Effector CD4-positive, alpha-beta T cell (primary cell): ENCODE data around the gene STAT5A.
"Not testable (repeated sequence)": the region's sequence is repeated elsewhere in the genome, so short reads cannot be mapped to it uniquely, and the experiment has no call there.

ENCODE experiments used
- DNase-seq: peaks from one replicate; pipeline ENCODE4 v3.0.0-alpha.2; 2020
- total RNA-seq: gene quantifications from one replicate; lab custom pipeline; 2026; lab: John Stamatoyannopoulos, UW

Gene STAT5A
- 219 reads per million, percentile 93 among the genes with 10 or more reads in this experiment for total RNA-seq

- DNase-seq = peak; percentile 74
Measured at GRCh38 chr17:42287977-42288802, at the start of gene STAT5A. Gene STAT5A (plus strand): TSS chr17:42288498. CDS start chr17:42289412, 914 bp downstream.

- not testable (repeated sequence) for DNase-seq
Measured at GRCh38 chr17:42239576-42239975, 48.7 kb upstream of the STAT5A start.

GRCh38 chr17:42240201-42240600 lies 48.1 kb upstream of the STAT5A start:
- no peak for DNase-seq

- DNase-seq = not testable (repeated sequence)
Measured at GRCh38 chr17:42240863-42241262, 47.4 kb upstream of the STAT5A start.

- DNase-seq = no peak
Measured at GRCh38 chr17:42241871-42242270, 46.4 kb upstream of the STAT5A start.

- no peak for DNase-seq
Measured at GRCh38 chr17:42243493-42243982, 44.8 kb upstream of the STAT5A start.

GRCh38 chr17:42244116-42244515 lies 44.2 kb upstream of the STAT5A start:
- not testable (repeated sequence) for DNase-seq

GRCh38 chr17:42245183-42245582 lies 43.1 kb upstream of the STAT5A start:
- DNase-seq = not testable (repeated sequence)

- DNase-seq = no peak
Measured at GRCh38 chr17:42246515-42246914, 41.8 kb upstream of the STAT5A start.

GRCh38 chr17:42247734-42248133 lies 40.6 kb upstream of the STAT5A start:
- no peak for DNase-seq

- peak; percentile 75 for DNase-seq
Measured at GRCh38 chr17:42248351-42249179, 39.7 kb upstream of the STAT5A start.

GRCh38 chr17:42249681-42250446 lies 38.4 kb upstream of the STAT5A start:
- DNase-seq = peak; percentile 50

- no peak for DNase-seq
Measured at GRCh38 chr17:42251115-42251514, 37.2 kb upstream of the STAT5A start.

GRCh38 chr17:42252597-42253550 lies 35.4 kb upstream of the STAT5A start:
- no peak for DNase-seq

- no peak for DNase-seq
Measured at GRCh38 chr17:42253578-42253977, 34.7 kb upstream of the STAT5A start.

- DNase-seq = no peak
Measured at GRCh38 chr17:42255445-42255844, 32.9 kb upstream of the STAT5A start.

GRCh38 chr17:42260318-42260717 lies 28.0 kb upstream of the STAT5A start:
- DNase-seq = no peak

GRCh38 chr17:42264366-42264765 lies 23.9 kb upstream of the STAT5A start:
- not testable (repeated sequence) for DNase-seq

- DNase-seq = no peak
Measured at GRCh38 chr17:42266462-42266861, 21.8 kb upstream of the STAT5A start.

GRCh38 chr17:42266918-42267766 lies 21.2 kb upstream of the STAT5A start:
- peak; percentile 64 for DNase-seq
